Measurements from ENCODE around the gene ZNF609. TPM values are rescaled to one million over a fixed set of nuclear protein-coding genes. Genes with fewer than 3 reads are reported as not detected.

ZNF609 gene
- total and polyA plus RNA-seq, 2 experiments from 2014 or later, result 6.3 to 11.3 TPM

DNA sequence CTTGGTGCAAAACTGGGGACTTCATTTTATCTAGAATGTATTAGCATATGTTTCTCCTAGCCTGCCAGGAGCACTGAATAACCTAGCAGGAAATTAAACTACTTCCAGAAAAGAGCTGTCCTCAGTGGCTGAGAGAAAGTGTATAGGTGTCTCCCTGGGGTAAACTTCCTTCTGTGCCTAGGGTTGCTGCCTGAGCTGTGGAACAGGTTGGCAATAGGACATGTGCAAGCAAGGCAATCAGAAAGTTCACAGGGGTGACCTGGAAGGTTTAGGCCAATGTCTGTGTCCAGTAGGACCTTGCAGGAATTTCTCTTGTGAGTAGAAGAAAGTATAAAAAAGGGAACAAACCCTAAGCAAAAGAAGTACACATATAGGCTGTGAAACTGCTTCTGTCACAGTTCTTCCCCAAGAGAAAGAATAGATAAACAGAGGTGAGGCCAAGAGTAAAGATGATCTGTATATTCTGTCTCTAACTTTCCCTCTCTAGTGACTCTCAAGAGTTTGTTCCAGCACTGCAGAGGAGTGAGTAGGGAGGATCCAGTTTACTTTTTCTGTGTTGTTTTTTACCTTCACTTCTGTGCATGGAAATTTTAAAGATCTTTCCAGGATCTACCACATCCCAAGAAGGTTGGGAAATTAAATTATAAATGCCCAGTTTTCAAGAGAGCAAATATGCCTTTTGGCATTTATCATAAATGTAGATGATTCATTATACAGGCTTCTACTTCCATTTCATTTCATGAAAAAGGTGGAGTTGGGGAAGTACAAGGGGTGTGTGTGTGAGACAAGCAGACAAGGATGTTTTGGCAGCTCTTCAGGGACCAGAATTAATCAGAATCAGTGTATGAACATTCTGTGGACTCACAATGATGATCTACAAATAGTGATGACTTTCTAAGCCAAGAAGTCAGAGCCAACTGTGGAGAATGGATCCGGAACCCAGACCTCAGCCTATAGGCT is 159.8 kb downstream of the ZNF609 start:
- no peaks in the 10 kb centered on the region for H3K9me3 ChIP-seq (ENCODE audit: low read depth)
- H3K27me3 ChIP-seq (replicated peaks; ENCODE audit: insufficient read depth), result no peaks in the 10 kb centered on the region
- TF ChIP-seq EZH2 (IDR thresholded peaks at IDR 0.05; ENCODE audit: insufficient read depth, poor library complexity, severe bottlenecking) (no peak), EZH2phosphoT487 (IDR thresholded peaks at IDR 0.05; ENCODE audit: insufficient read depth, low read depth) (no peak)
- H3K27ac ChIP-seq, result peak overlapping the region; percentile 31
- peak; percentile 78 for DNase-seq
- no peak overlapping the region for H2AFZ ChIP-seq
- no peaks in the 10 kb centered on the region for H3K36me3 ChIP-seq (ENCODE audit: low read depth)
- H3K9me2 ChIP-seq (ENCODE audit: insufficient read depth), result no peaks in the 10 kb centered on the region
- H3K9ac ChIP-seq, result no peak overlapping the region
- peak overlapping the region; percentile 15 for H3K4me2 ChIP-seq (ENCODE audit: unreplicated experiment)
- peaks cover 10% of the 10 kb centered on the region; the same call in 1 of the 2 replicates for H4K20me1 ChIP-seq (ENCODE audit: insufficient read depth)
- peaks cover 84% of the 10 kb centered on the region for H3K79me2 ChIP-seq (ENCODE audit: insufficient read depth)
- in situ Hi-C loops (cut with MboI), result no loop called here
- 71 to 72% methylated on average over 1 of the region's 1 CpG for WGBS, 2 experiments (ENCODE audit: low coverage in 1 of 2, low lambda C conversion rate in 2 of 2, missing lambda C conversion rate in 2 of 2)
- peaks cover 24% of the 10 kb centered on the region for H3K4me1 ChIP-seq (ENCODE audit: insufficient read depth)
- no peak overlapping the region for H3K4me3 ChIP-seq
- H3F3A ChIP-seq (ENCODE audit: insufficient read depth), result peaks cover 37% of the 10 kb centered on the region

GRCh38 chr15:64621056-64621455 is 160.7 kb downstream of the ZNF609 start:
- H3K4me3 ChIP-seq, result no peak overlapping the region
- WGBS, 2 experiments (ENCODE audit: low coverage in 1 of 2, low lambda C conversion rate in 2 of 2, missing lambda C conversion rate in 2 of 2), result 77 to 86% methylated on average over 3 of the region's 3 CpGs
- H3K27ac ChIP-seq, result peak overlapping the region; percentile 31
- H3K9me3 ChIP-seq (ENCODE audit: low read depth), result no peaks in the 10 kb centered on the region
- no peaks in the 10 kb centered on the region for H3K9me2 ChIP-seq (ENCODE audit: insufficient read depth)
- H3K4me1 ChIP-seq (ENCODE audit: insufficient read depth), result peaks cover 24% of the 10 kb centered on the region
- H3K27me3 ChIP-seq (replicated peaks; ENCODE audit: insufficient read depth), result no peaks in the 10 kb centered on the region
- TF ChIP-seq EZH2phosphoT487 (IDR thresholded peaks at IDR 0.05; ENCODE audit: insufficient read depth, low read depth) (no peak), EZH2 (IDR thresholded peaks at IDR 0.05; ENCODE audit: insufficient read depth, poor library complexity, severe bottlenecking) (no peak)
- no peaks in the 10 kb centered on the region for H3K36me3 ChIP-seq (ENCODE audit: low read depth)
- no peak overlapping the region for H2AFZ ChIP-seq
- peaks cover 10% of the 10 kb centered on the region; the same call in 1 of the 2 replicates for H4K20me1 ChIP-seq (ENCODE audit: insufficient read depth)
- in situ Hi-C loops (cut with MboI), result no loop called here
- peak overlapping the region; percentile 15 for H3K4me2 ChIP-seq (ENCODE audit: unreplicated experiment)
- H3K9ac ChIP-seq, result no peak overlapping the region
- H3F3A ChIP-seq (ENCODE audit: insufficient read depth), result peaks cover 37% of the 10 kb centered on the region
- DNase-seq, result no peak
- peaks cover 80% of the 10 kb centered on the region for H3K79me2 ChIP-seq (ENCODE audit: insufficient read depth)

DNA sequence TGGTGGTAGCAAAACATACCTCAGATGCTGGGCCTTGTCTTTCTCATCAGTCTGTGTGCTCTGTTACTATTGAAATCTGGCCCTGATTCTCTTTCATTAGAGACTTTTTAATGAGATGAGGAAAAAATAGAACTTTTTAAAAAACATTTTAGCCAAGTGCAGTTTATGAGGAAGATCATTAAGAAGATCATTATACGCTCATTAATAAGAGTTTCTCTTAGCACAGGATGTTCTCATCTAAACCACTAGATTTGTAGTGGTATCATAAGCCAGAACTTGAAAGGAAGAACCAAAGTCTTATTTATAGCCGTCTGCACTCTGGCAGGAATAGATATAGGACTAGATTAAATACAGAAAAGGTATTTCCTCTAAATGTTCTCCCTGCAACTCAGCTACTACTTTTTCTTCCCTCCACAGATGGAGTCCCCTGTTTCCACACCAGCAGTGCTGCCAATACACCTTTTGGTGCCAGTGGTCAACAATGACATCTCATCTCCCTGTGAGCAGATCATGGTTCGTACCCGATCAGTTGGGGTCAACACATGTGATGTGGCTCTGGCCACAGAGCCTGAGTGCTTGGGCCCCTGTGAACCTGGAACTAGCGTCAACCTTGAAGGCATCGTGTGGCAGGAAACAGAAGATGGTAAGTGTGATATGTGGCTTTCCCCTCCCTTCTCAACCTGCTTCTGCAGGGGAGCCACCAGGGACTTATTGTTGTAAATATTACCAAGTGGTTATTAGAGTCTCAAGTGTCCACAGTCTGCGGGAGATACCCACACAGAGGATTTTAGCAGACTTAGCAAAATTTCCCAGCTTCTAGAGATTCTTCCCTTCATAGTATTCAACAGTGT is 162.3 kb downstream of the ZNF609 start:
- Histone ChIP-seq H4K20me1 (ENCODE audit: insufficient read depth) (peaks cover 10% of the 10 kb centered on the region; the same call in 1 of the 2 replicates), H3K79me2 (ENCODE audit: insufficient read depth) (peaks cover 83% of the 10 kb centered on the region), H3K4me3 (no peak overlapping the region), H3K4me2 (ENCODE audit: unreplicated experiment) (no peak overlapping the region), H3K27ac (no peak overlapping the region), H3F3A (ENCODE audit: insufficient read depth) (peaks cover 37% of the 10 kb centered on the region), H3K9me2 (ENCODE audit: insufficient read depth) (no peaks in the 10 kb centered on the region), H3K9me3 (ENCODE audit: low read depth) (no peaks in the 10 kb centered on the region), H3K4me1 (ENCODE audit: insufficient read depth) (peaks cover 24% of the 10 kb centered on the region), H3K27me3 (replicated peaks; ENCODE audit: insufficient read depth) (no peaks in the 10 kb centered on the region), H2AFZ (no peak overlapping the region), H3K36me3 (ENCODE audit: low read depth) (no peaks in the 10 kb centered on the region), H3K9ac (no peak overlapping the region)
- no peak for DNase-seq
- in situ Hi-C loops (cut with MboI), result no loop called here
- 92 to 93% methylated on average over 7 of the region's 7 CpGs for WGBS, 2 experiments (ENCODE audit: low coverage in 1 of 2, low lambda C conversion rate in 2 of 2, missing lambda C conversion rate in 2 of 2)
- no peak for TF ChIP-seq EZH2 (IDR thresholded peaks at IDR 0.05; ENCODE audit: insufficient read depth, poor library complexity, severe bottlenecking)
- TF ChIP-seq EZH2phosphoT487 (IDR thresholded peaks at IDR 0.05; ENCODE audit: insufficient read depth, low read depth), result no peak

GRCh38 chr15:64623347-64623996 is 163.1 kb downstream of the ZNF609 start:
- no peak overlapping the region for H3K27ac ChIP-seq
- H3K36me3 ChIP-seq (ENCODE audit: low read depth), result no peaks in the 10 kb centered on the region
- H3K4me1 ChIP-seq (ENCODE audit: insufficient read depth), result peaks cover 24% of the 10 kb centered on the region
- no peaks in the 10 kb centered on the region for H3K9me2 ChIP-seq (ENCODE audit: insufficient read depth)
- peaks cover 37% of the 10 kb centered on the region for H3F3A ChIP-seq (ENCODE audit: insufficient read depth)
- no peak for DNase-seq
- H3K4me3 ChIP-seq, result no peak overlapping the region
- no peak overlapping the region for H3K4me2 ChIP-seq (ENCODE audit: unreplicated experiment)
- H2AFZ ChIP-seq, result no peak overlapping the region
- WGBS, 2 experiments (ENCODE audit: low coverage in 1 of 2, low lambda C conversion rate in 2 of 2, missing lambda C conversion rate in 2 of 2), result 47 to 61% methylated on average over 2 of the region's 2 CpGs
- no peak overlapping the region for H3K9ac ChIP-seq
- H3K9me3 ChIP-seq (ENCODE audit: low read depth), result no peaks in the 10 kb centered on the region
- peaks cover 83% of the 10 kb centered on the region for H3K79me2 ChIP-seq (ENCODE audit: insufficient read depth)
- in situ Hi-C loops (cut with MboI), result no loop called here
- peaks cover 10% of the 10 kb centered on the region; the same call in 1 of the 2 replicates for H4K20me1 ChIP-seq (ENCODE audit: insufficient read depth)
- no peak for TF ChIP-seq EZH2 (IDR thresholded peaks at IDR 0.05; ENCODE audit: insufficient read depth, poor library complexity, severe bottlenecking)
- no peak for TF ChIP-seq EZH2phosphoT487 (IDR thresholded peaks at IDR 0.05; ENCODE audit: insufficient read depth, low read depth)
- no peaks in the 10 kb centered on the region for H3K27me3 ChIP-seq (replicated peaks; ENCODE audit: insufficient read depth)
